Endothelial cell (in vitro differentiated cells): ENCODE measurements around the gene NME4. TPM values are rescaled to one million over a fixed set of nuclear protein-coding genes. Genes with fewer than 3 reads are reported as not detected.

ENCODE experiments used
- DNase-seq: peaks from one replicate; pipeline ENCODE4 v3.0.0; 2021; ENCODE audit warnings: low spot score
- H3K27ac Mint-ChIP-seq: one replicate; pipeline ENCODE4 v1.8.0; 2021; ENCODE audit warnings: mixed read lengths, inconsistent platforms; ENCODE audit not compliant: unreplicated experiment
- H3K27me3 Mint-ChIP-seq: one replicate; pipeline ENCODE4 v1.8.0; 2021; ENCODE audit warnings: mild to moderate bottlenecking, moderate library complexity, mixed read lengths, inconsistent platforms; ENCODE audit not compliant: unreplicated experiment
- H3K36me3 Mint-ChIP-seq: one replicate; pipeline ENCODE4 v1.8.0; 2021; ENCODE audit warnings: mild to moderate bottlenecking, low read depth, mixed read lengths, inconsistent platforms; ENCODE audit not compliant: unreplicated experiment
- H3K4me1 Mint-ChIP-seq: one replicate; pipeline ENCODE4 v1.8.0; 2021; ENCODE audit warnings: mild to moderate bottlenecking, mixed read lengths, inconsistent platforms; ENCODE audit not compliant: unreplicated experiment
- H3K4me3 Mint-ChIP-seq: one replicate; pipeline ENCODE4 v1.8.0; 2021; ENCODE audit warnings: mild to moderate bottlenecking, mixed read lengths, inconsistent platforms; ENCODE audit not compliant: unreplicated experiment
- H3K9me3 Mint-ChIP-seq: one replicate; pipeline ENCODE4 v1.8.0; 2021; ENCODE audit warnings: mixed read lengths, inconsistent platforms; ENCODE audit not compliant: unreplicated experiment
- CTCF ChIP-seq: fragments of 200-600 bp; sonication (generic); IDR thresholded peaks from one replicate; pipeline ENCODE4 v1.5.0; 2021; ENCODE audit warnings: antibody characterized with exemption; ENCODE audit not compliant: unreplicated experiment
- total RNA-seq: library from RNA; stranded (reverse); fragmentation: NEBNext Ultra II Directional; extraction: Animal tissue kit (Norgen Biotek cat#: 25700); gene quantifications from one replicate; pipeline ENCODE4 v1.2.1, GENCODE V29; 2021; ENCODE audit not compliant: unreplicated experiment

The NME4 gene
- total RNA-seq, 1 donor from 2014 or later, result 139 TPM

GRCh38 chr16:399340-400019 is 2.5 kb downstream of the NME4 start:
- no peak for DNase-seq
- peaks cover 10% of the 10 kb centered on the region for H3K4me1 Mint-ChIP-seq
- H3K9me3 Mint-ChIP-seq, result no peaks in the 10 kb centered on the region
- peaks cover 4% of the 10 kb centered on the region for H3K36me3 Mint-ChIP-seq
- H3K27ac Mint-ChIP-seq, result no peak overlapping the region
- no peak for TF ChIP-seq CTCF
- peaks cover 11% of the 10 kb centered on the region for H3K27me3 Mint-ChIP-seq
- no peak overlapping the region for H3K4me3 Mint-ChIP-seq

DNA sequence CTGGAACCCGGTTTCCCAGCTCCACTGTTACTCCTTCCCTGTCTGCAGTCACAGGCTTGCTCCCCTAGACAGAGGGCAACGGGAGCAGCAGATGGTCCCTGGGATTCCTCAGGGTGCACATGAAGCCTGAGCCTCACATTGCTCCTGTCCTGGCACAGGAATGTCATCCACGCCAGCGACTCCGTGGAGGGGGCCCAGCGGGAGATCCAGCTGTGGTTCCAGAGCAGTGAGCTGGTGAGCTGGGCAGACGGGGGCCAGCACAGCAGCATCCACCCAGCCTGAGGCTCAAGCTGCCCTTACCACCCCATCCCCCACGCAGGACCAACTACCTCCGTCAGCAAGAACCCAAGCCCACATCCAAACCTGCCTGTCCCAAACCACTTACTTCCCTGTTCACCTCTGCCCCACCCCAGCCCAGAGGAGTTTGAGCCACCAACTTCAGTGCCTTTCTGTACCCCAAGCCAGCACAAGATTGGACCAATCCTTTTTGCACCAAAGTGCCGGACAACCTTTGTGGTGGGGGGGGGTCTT is 3.1 kb downstream of the NME4 start:
- H3K9me3 Mint-ChIP-seq, result no peaks in the 10 kb centered on the region
- peaks cover 4% of the 10 kb centered on the region for H3K36me3 Mint-ChIP-seq
- peak overlapping the region; percentile 91 for H3K4me3 Mint-ChIP-seq
- peaks cover 10% of the 10 kb centered on the region for H3K4me1 Mint-ChIP-seq
- peaks cover 12% of the 10 kb centered on the region for H3K27me3 Mint-ChIP-seq
- H3K27ac Mint-ChIP-seq, result peak overlapping the region; percentile 30
- TF ChIP-seq CTCF, result no peak
- no peak for DNase-seq

DNA sequence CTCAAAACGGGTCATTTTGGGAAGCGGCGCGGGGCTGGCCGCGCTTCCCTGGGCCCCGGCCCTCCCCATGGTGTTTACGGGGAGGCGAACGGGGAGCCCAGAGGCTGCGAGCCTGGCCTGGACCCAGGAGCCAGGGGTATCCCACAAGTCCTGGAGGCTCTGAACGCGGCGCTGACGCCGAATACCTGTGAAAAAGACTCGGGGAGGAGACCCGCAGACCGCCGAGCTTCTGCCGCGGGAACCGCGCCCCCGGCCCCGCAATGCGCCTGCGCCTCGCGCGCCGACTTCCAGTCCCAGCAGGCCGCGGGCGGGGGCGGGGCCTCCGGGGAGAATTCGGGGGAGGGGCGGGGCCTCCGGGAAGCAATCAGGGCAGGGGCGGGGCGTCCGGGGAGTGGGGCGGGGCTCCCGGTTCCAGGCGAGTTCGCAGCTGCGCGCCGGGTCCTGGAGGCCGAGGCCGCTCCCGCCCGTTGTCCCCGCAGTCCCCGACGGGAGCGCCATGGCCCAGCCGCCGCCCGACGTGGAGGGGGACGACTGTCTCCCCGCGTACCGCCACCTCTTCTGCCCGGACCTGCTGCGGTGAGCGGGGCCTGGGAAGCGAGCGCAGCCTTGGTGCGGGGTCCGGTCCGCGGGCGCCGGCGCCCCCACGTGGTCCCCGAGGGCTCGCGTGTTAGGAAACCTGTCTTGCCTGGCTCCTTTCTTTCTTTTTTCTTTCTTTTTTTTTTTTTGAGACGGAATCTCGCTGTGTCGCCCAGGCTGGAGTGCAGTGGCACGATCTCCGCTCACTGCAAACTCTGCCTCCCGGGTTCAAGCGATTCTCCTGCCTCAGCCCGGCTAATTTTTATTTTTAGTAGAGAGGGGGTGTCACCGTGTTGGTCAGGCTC is 4.7 kb downstream of the NME4 start, which contains the start of gene DECR2:
Gene DECR2, plus strand, starts transcription at position 418 of the 881 bp plus-strand sequence. Its CDS starts 79 bp downstream, at position 497.
- no peak for TF ChIP-seq CTCF
- peaks cover 5% of the 10 kb centered on the region for H3K4me1 Mint-ChIP-seq
- no peaks in the 10 kb centered on the region for H3K9me3 Mint-ChIP-seq
- peak within 1 kb of the TSS; percentile 48 for H3K27ac Mint-ChIP-seq
- DNase-seq, result peak; percentile 99
- peak within 1 kb of the TSS; percentile 91 for H3K4me3 Mint-ChIP-seq
- H3K36me3 Mint-ChIP-seq, result peaks cover 4% of the 10 kb centered on the region
- H3K27me3 Mint-ChIP-seq, result peaks cover 8% of the 10 kb centered on the region

DNA sequence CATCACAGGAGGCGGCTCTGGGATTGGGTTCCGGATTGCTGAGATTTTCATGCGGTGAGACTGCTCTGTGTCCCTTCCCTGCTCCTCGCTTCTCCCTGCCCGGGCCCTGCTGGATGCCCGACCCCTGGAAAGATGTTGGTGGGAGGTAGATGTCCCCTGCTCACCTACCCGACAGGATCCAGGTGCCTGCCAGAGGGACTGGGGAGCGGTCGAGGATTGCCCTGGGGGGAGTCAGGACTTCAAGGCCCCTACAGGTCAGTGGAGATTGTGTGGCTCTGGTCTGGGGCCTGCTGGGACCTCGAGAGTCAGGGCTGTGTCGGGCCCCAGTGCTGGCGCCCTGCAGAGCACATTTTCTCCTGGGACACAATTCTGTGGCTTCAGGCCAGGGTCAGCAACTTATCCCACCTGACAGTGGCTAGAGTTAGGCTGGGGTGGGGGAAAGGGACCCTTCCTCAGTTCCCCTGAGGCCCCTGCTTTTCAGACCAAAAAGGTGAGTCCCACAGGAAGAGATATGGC is 8.0 kb downstream of the NME4 start:
- H3K4me3 Mint-ChIP-seq, result no peak overlapping the region
- DNase-seq, result no peak
- no peak for TF ChIP-seq CTCF
- H3K27ac Mint-ChIP-seq, result no peak overlapping the region
- peaks cover 8% of the 10 kb centered on the region for H3K27me3 Mint-ChIP-seq
- no peaks in the 10 kb centered on the region for H3K9me3 Mint-ChIP-seq
- peaks cover 4% of the 10 kb centered on the region for H3K36me3 Mint-ChIP-seq
- H3K4me1 Mint-ChIP-seq, result peaks cover 4% of the 10 kb centered on the region
